ENCODE results near the gene PDIA2. TPM values are rescaled to one million over a fixed set of nuclear protein-coding genes. Genes with fewer than 3 reads are reported as not detected.

PDIA2 gene
- total RNA-seq, 1 donor from 2014 or later = 2.7 TPM

GRCh38 chr16:287981-288920 lies 5.3 kb downstream of the PDIA2 start:
- H3K4me1 Mint-ChIP-seq = no peaks in the 10 kb centered on the region
- H3K27me3 Mint-ChIP-seq (ENCODE audit: low read depth) = no peaks in the 10 kb centered on the region
- no peaks in the 10 kb centered on the region for H3K9me3 Mint-ChIP-seq
- no peak overlapping the region for H3K27ac Mint-ChIP-seq
- no peak overlapping the region for H3K4me3 Mint-ChIP-seq
- TF ChIP-seq, protein P1, sequence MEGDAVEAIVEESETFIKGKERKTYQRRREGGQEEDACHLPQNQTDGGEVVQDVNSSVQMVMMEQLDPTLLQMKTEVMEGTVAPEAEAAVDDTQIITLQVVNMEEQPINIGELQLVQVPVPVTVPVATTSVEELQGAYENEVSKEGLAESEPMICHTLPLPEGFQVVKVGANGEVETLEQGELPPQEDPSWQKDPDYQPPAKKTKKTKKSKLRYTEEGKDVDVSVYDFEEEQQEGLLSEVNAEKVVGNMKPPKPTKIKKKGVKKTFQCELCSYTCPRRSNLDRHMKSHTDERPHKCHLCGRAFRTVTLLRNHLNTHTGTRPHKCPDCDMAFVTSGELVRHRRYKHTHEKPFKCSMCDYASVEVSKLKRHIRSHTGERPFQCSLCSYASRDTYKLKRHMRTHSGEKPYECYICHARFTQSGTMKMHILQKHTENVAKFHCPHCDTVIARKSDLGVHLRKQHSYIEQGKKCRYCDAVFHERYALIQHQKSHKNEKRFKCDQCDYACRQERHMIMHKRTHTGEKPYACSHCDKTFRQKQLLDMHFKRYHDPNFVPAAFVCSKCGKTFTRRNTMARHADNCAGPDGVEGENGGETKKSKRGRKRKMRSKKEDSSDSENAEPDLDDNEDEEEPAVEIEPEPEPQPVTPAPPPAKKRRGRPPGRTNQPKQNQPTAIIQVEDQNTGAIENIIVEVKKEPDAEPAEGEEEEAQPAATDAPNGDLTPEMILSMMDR (IDR thresholded peaks at IDR 0.05; ENCODE audit: unreplicated experiment) = no peak
- H3K36me3 Mint-ChIP-seq = peaks cover 19% of the 10 kb centered on the region
- no peak for DNase-seq (ENCODE audit: low spot score in 2 of 2, unreplicated experiment in 2 of 2)

DNA sequence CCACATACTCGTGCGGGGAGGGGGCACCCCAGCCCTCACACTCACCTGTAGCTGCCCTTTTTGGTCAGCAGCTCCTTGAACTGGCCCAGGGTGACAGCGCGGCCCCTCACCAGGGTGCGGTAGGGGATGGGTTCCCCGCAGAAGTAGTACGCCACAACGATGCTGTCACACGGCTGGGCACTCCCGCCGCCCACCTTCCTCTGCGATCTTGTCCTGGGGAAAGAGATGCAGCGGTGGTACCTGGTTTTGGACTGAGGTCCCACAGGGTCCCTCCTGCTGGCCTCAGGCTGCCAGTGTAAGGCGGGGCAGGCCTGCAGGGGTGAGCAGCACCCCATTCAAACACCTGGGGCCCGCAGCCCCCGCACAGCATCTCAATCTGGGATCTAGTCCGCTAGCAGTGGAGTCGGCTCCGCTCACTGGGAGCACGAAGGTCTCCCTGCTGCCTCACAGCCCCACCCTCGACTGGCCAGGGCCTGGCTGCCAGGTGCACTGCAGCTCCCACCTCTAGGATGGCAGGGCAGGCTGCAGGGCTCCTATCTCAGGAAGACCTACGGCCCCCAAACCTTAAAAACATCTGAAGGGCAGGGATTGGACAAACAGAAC lies 6.5 kb downstream of the PDIA2 start:
- TF ChIP-seq, protein P1 (IDR thresholded peaks at IDR 0.05; ENCODE audit: unreplicated experiment) = no peak
- Mint-ChIP-seq H3K27ac (no peak overlapping the region), H3K36me3 (peaks cover 19% of the 10 kb centered on the region)

DNA sequence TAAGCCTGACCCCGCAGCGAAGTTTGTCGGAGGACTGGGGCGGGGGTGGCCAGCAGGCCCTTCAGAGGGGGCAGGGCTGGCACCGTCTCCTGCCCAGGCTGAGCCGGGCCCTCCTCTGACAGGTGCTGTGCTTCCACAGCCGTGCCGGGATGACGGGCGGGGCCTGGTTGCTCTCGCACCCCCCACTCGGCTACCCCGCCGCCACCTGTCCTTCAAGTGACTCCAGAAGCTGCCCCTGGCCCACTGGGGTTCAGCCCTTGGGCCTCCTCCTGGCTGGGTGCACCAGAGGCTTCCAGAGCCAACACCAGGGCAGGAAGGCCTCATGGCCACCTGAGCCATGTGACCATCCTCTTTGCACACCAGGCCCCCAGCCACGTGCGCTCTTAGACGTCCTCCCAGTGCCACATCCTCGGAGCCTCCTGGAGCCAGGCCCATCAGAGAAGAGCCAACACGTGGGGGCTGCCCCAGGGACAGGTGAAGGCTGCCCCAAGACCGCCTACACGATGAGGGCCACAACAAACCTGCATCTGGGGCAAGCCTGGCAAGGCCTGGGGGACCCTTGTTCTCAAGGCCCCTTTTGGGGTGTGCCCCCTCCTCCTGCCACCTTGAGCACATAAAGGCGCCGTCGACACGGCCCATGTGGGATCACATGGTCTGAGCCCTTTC lies 7.2 kb downstream of the PDIA2 start:
- Mint-ChIP-seq H3K4me3 (no peak overlapping the region), H3K4me1 (no peaks in the 10 kb centered on the region), H3K9me3 (no peaks in the 10 kb centered on the region), H3K27me3 (ENCODE audit: low read depth) (no peaks in the 10 kb centered on the region), H3K36me3 (peaks cover 19% of the 10 kb centered on the region), H3K27ac (no peak overlapping the region)
- DNase-seq (ENCODE audit: low spot score in 2 of 2, unreplicated experiment in 2 of 2) = no peak
- TF ChIP-seq, protein P1 (IDR thresholded peaks at IDR 0.05; ENCODE audit: unreplicated experiment) = no peak

More for the DNA sequence above, 6.5 kb downstream of the PDIA2 start:
- H3K27me3 Mint-ChIP-seq (ENCODE audit: low read depth) = no peaks in the 10 kb centered on the region
- H3K4me3 Mint-ChIP-seq = no peak overlapping the region
- DNase-seq (ENCODE audit: low spot score in 2 of 2, unreplicated experiment in 2 of 2) = no peak
- H3K4me1 Mint-ChIP-seq = no peaks in the 10 kb centered on the region
- H3K9me3 Mint-ChIP-seq = no peaks in the 10 kb centered on the region

- Mint-ChIP-seq H3K27me3 (ENCODE audit: low read depth) (no peaks in the 10 kb centered on the region), H3K36me3 (peaks cover 19% of the 10 kb centered on the region), H3K9me3 (no peaks in the 10 kb centered on the region), H3K4me1 (no peaks in the 10 kb centered on the region), H3K27ac (no peak overlapping the region), H3K4me3 (no peak overlapping the region)
- TF ChIP-seq, protein P1 (IDR thresholded peaks at IDR 0.05; ENCODE audit: unreplicated experiment) = no peak
- no peak for DNase-seq (ENCODE audit: low spot score in 2 of 2, unreplicated experiment in 2 of 2)
Measured at GRCh38 chr16:290681-291405, 7.9 kb downstream of the PDIA2 start.

DNA sequence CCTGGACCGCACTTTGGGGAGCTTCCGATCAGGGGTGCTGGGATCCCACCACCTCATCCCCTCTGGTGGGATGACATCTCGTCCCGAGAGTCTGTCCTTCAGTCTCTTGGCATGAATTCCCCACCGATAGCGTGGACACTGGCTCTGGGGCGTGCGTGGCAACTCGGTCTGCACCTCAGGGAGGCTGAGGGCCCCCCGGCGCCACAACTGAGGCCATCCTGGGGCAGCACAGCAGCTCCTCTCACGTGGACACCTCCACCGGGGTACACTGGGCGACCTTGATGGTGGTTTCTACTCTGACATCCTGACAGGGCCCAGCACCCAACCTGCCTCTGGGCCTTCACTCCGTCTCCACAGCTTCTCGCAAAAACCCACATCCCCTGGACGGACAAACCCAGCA lies 8.6 kb downstream of the PDIA2 start:
- H3K36me3 Mint-ChIP-seq = peaks cover 16% of the 10 kb centered on the region
- H3K9me3 Mint-ChIP-seq = no peaks in the 10 kb centered on the region
- DNase-seq (ENCODE audit: low spot score in 2 of 2, unreplicated experiment in 2 of 2) = no peak
- no peak overlapping the region for H3K4me3 Mint-ChIP-seq
- no peaks in the 10 kb centered on the region for H3K27me3 Mint-ChIP-seq (ENCODE audit: low read depth)
- H3K4me1 Mint-ChIP-seq = no peaks in the 10 kb centered on the region
- H3K27ac Mint-ChIP-seq = no peak overlapping the region
- TF ChIP-seq, protein P1 (IDR thresholded peaks at IDR 0.05; ENCODE audit: unreplicated experiment) = no peak
